ENCODE measurements around the gene SYNE2. TPM values are rescaled to one million over a fixed set of nuclear protein-coding genes. Genes with fewer than 3 reads are reported as not detected.

SYNE2 gene
- total RNA-seq, 1 experiment from 2014 or later, result 37.5 TPM

GRCh38 chr14:64193821-64194220, 341.0 kb downstream of the SYNE2 start:
- intact Hi-C loops (cut with micrococcal nuclease; ENCODE audit: unreplicated experiment) (no loop called here), in situ Hi-C loops (cut with HindIII; ENCODE audit: low pct_unique_long_range_greater_than_20kb, low sequenced_read_pairs) (no loop called here)
- DNase-seq (ENCODE audit: low read depth, low spot score) (no peak), ATAC-seq (no peak)
- no TSS peak for BruUV-seq (replicated peaks)
- Histone ChIP-seq H3K27me3 (ENCODE audit: control insufficient read depth, insufficient read depth, low read length) (no peaks in the 10 kb centered on the region), H3K4me3 (ENCODE audit: low read depth in 2 of 2, low read length in 2 of 2) (no peak overlapping the region), H3K9me3 (ENCODE audit: control insufficient read depth, insufficient read depth, low read depth, low read length) (no peaks in the 10 kb centered on the region), H3K4me1 (ENCODE audit: control insufficient read depth, insufficient read depth, low read length) (no peaks in the 10 kb centered on the region), H3K36me3 (ENCODE audit: control insufficient read depth, insufficient read depth, low read length) (no peaks in the 10 kb centered on the region), H3K27ac (ENCODE audit: low read length) (no peak overlapping the region)
- POLR2A ChIA-PET, result no interaction called here
- no peak for TF ChIP-seq POLR2AphosphoS5 (IDR thresholded peaks at IDR 0.05; ENCODE audit: low read depth, low read length)
- no peak for TF ChIP-seq TCF7L2 (IDR thresholded peaks at IDR 0.05; ENCODE audit: low read depth, low read length)
- TF ChIP-seq CTCF (IDR thresholded peaks at IDR 0.05), result no peak
- TF ChIP-seq SIN3A (IDR thresholded peaks at IDR 0.05; ENCODE audit: borderline replicate concordance, insufficient read depth, low read depth, low read length), result no peak
- TF ChIP-seq, protein P1, sequence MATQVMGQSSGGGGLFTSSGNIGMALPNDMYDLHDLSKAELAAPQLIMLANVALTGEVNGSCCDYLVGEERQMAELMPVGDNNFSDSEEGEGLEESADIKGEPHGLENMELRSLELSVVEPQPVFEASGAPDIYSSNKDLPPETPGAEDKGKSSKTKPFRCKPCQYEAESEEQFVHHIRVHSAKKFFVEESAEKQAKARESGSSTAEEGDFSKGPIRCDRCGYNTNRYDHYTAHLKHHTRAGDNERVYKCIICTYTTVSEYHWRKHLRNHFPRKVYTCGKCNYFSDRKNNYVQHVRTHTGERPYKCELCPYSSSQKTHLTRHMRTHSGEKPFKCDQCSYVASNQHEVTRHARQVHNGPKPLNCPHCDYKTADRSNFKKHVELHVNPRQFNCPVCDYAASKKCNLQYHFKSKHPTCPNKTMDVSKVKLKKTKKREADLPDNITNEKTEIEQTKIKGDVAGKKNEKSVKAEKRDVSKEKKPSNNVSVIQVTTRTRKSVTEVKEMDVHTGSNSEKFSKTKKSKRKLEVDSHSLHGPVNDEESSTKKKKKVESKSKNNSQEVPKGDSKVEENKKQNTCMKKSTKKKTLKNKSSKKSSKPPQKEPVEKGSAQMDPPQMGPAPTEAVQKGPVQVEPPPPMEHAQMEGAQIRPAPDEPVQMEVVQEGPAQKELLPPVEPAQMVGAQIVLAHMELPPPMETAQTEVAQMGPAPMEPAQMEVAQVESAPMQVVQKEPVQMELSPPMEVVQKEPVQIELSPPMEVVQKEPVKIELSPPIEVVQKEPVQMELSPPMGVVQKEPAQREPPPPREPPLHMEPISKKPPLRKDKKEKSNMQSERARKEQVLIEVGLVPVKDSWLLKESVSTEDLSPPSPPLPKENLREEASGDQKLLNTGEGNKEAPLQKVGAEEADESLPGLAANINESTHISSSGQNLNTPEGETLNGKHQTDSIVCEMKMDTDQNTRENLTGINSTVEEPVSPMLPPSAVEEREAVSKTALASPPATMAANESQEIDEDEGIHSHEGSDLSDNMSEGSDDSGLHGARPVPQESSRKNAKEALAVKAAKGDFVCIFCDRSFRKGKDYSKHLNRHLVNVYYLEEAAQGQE (IDR thresholded peaks at IDR 0.05; ENCODE audit: insufficient read depth in 1 of 2, low read depth in 2 of 2, low read length in 1 of 2), result no peak
- CTCF ChIA-PET, result no interaction called here

DNA sequence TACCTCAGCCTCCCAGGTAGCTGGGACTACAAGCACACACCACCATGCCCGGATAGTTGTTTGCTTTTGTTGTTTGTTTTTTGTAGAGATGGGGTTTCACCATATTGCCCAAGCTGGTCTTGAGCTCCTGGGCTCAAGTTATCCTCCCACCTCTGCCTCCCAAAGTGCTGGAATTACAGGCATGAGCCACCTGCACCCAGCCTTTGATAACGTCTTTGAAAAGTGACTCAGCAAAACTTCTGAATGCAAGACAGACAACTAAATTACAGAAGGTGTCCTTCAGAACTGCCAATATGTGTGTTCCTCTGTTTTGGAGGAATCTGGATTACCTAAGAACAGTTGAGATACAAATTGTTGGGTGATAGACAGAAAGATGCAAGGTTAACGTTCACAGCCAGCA, 341.6 kb downstream of the SYNE2 start:
- POLR2A ChIA-PET, result no interaction called here
- DNase-seq (ENCODE audit: low read depth, low spot score) (no peak), ATAC-seq (no peak)
- no peaks in the 10 kb centered on the region for H3K27me3 ChIP-seq (ENCODE audit: control insufficient read depth, insufficient read depth, low read length)
- TF ChIP-seq SIN3A (IDR thresholded peaks at IDR 0.05; ENCODE audit: borderline replicate concordance, insufficient read depth, low read depth, low read length) (no peak), CTCF (IDR thresholded peaks at IDR 0.05) (no peak), POLR2AphosphoS5 (IDR thresholded peaks at IDR 0.05; ENCODE audit: low read depth, low read length) (no peak), TCF7L2 (IDR thresholded peaks at IDR 0.05; ENCODE audit: low read depth, low read length) (no peak)
- TF ChIP-seq, protein P1 (IDR thresholded peaks at IDR 0.05; ENCODE audit: insufficient read depth in 1 of 2, low read depth in 2 of 2, low read length in 1 of 2), result no peak
- no peak overlapping the region for H3K4me3 ChIP-seq (ENCODE audit: low read depth in 2 of 2, low read length in 2 of 2)
- no TSS peak for BruUV-seq (replicated peaks)
- in situ Hi-C loops (cut with HindIII; ENCODE audit: low pct_unique_long_range_greater_than_20kb, low sequenced_read_pairs), result no loop called here
- CTCF ChIA-PET, result no interaction called here
- H3K27ac ChIP-seq (ENCODE audit: low read length), result no peak overlapping the region
- no peaks in the 10 kb centered on the region for H3K9me3 ChIP-seq (ENCODE audit: control insufficient read depth, insufficient read depth, low read depth, low read length)
- no peaks in the 10 kb centered on the region for H3K36me3 ChIP-seq (ENCODE audit: control insufficient read depth, insufficient read depth, low read length)
- intact Hi-C loops (cut with micrococcal nuclease; ENCODE audit: unreplicated experiment), result no loop called here
- H3K4me1 ChIP-seq (ENCODE audit: control insufficient read depth, insufficient read depth, low read length), result no peaks in the 10 kb centered on the region

Data from Panc1 (cell line).